HK-2 (cell line): Measurements from ENCODE around the gene CNIH3.

Experiments used
- DNase-seq: peaks from one replicate; pipeline ENCODE4 v3.0.0-alpha.2; 2018; ENCODE audit not compliant: unreplicated experiment

The CNIH3 gene

DNA sequence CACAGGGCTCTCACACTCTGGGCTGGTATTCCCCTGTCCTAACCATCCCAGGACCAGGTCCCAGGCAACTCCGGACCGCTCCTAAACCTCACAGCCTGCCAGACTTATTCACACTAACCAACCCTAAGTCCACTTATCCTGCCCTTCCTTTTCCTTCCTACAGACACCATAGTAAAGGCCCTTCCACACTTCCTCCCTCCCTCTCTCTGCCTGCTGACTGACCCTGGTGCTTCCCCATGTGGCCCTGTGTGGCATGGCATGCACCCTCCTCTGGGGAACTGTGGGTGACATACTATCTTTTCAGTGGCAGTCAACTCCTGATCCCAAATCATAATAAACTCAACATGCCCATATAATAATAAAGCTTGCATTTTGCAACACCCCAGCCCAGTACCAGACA lies 158.3 kb downstream of the CNIH3 start:
- DNase-seq = peak; percentile 9

DNA sequence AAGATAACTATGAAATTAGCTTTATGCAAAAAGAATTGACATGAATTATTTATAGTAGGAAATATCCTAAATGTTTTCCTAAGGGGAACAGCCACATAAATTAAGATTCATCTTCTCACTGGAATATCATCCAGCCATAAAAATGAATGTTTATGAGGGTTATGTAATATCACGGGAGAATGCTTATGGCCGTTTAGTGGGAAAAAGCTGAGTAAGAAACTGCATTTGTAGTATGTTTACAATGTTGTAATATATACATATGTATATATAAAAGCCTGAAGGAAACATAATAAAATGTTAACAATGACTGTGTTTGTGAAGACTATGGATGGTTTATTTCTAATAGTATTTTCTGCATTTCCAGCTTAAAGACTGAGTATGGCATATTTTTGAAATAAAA lies 161.1 kb downstream of the CNIH3 start:
- DNase-seq = no peak

DNA sequence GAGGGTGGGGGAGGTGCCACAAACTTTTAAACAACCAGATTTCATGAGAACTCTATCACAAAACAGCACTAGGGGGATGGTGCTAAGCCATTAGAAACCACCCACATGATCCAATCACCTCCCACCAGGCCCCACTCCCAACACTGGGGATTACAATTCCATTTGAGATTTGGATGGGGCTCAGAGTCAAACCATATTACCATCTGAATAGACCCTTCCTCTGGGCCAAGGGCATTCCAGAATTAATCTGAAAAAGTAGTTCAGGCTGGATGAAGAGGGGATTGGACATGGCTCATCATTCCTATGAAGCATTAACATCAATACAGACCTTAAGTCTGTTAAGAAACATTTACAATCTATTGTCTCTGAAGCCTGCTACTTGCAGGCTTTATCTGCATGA lies 163.4 kb downstream of the CNIH3 start:
- no peak for DNase-seq

DNA sequence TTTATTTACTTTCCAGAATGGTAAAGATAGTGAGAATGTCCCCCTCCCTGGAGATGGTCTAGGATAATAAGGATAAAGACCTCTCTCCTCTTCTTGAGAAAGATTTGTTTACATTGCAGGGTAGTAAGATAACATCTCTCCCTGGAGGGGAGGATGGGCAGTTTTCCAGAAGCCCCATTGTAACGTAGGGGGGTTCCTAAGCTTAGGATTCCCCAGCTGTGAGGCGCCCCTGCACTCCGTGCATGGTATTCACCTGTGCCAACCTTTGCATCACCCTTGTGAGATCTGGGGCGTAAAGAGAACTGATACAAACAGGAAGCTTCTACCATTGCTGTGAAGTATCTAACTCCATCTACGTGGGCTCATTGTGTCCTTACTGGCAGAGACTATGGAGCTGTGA lies 164.6 kb downstream of the CNIH3 start:
- no peak for DNase-seq

DNA sequence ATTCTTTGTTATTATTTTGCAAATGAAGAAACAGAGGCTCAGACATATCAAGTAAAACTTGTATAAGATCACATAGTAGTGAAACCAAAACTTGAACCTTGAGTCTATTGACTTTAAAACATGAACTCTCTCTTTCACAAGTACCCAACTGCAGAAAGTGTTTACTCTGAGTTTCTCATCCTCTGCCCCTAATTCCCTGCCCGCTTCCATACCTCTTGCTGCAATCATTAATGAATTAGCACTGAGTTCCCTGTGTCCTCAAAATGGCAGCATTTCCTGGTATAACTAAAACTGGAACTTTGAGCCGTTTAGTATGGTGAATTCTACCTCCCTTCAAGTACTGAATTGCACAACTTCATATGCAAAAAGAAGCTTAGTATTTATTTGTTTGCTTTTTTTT lies 165.7 kb downstream of the CNIH3 start:
- no peak for DNase-seq

DNA sequence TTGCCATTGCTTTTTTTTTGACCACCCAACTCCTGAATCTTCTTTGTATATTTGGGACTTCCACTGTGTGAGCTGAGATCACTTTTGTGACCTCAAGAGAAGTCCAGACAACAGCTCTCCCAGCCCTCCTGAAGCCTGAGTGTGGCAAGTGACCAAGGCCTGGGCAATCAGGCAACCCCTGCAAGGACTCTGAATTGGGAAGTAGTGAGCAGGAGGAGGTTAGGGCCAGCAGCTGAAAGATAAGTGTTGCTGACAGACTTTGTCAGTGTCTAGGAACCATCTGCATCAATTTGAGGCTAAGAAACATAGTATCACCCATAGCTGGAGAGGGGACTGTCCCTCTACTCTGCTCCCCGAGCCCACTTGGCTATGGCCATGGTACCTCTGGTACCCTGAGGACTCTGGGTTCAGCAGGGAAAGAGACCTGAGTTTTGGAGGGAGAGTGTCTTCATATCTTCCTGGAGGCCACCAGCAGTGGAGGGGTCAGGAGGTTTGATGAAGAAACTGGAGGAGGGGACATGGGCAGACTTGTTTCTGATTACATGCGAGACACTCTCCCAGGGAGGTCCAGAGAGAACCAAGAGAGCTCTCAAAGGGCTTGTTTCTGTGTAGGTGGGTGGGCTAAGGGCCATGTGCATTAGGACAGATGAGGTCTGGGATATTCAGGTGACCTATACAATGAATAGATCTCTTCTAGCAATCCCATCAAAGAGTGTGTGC lies 166.3 kb downstream of the CNIH3 start:
- DNase-seq = no peak

DNA sequence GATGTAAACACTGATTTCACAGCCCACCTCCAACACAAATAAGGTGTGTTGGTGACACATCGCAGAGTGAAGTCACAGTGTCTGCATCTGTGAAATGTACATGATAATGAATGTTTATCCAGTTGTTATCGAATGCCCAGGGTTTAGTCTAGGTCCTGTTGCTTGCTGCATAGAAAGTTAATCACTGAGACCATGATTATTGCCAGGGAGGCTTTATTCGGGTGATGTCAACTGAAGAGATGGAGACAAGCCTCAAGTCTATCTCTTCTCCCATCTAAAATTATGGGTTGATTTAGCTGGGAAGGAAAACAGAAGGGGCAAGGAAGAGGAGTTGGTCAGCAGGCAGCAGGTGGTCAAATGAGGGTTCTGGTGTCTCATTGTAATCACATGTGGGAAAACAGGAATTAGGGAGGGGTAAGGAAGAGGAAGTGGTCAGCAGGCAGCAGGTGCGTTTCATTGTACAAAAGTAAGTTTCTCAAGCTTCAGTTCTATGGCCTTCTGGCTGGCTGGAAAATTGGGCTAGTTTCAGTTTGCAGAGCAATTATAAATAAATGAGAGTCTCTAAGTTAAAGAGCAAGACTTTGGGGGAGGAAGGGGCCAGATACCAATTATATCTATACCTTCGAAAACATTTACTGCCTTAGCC lies 167.0 kb downstream of the CNIH3 start:
- no peak for DNase-seq

DNA sequence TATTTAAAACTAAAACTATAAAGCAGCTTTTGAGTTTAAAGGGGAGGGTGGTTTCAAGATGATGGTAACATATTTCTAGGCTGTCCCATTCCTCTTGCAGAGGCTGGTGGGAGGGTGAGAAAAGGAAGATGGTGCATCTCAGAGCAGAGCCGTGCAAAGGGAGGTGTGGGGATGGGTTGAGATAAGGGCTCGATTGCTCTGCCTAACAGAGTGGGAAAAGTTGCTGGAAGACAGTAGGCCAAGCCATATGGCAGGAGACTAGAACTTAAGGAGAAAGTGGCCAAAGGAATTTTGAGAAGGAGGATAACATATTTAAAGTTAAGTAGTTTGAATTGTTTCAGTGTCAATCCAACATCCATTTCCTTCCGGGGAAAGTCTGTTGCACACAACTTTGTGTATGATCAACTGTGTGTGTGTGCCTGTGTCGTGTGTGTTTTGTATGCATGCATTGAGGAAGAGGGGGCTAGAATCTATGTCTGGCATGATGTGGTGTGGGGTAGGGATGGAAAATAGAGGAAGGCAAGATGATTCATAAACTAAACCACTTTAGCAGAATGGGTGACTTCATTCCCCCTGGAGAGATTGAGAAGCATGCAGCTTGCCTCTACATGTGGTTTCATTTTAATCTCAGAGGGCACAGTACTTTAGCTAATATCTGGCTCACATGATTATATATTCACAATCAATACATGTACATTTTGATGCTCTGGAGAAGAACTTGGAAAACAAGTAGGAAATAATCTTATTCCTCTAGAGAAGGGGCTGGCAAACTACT lies 168.3 kb downstream of the CNIH3 start:
- no peak for DNase-seq

DNA sequence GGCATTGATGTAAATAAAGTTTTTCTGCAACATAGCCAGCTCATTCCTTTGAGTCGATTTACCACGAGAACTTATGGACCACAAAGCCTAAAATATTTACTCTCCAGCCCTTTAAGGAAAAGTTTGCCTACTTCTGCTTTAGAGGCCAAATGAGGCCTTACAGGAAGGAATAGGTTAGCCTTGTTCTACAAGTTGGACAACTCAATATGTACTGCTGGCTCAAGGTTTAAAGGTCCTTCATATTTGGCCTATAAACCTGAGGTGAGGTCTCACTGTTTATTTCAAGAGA lies 168.9 kb downstream of the CNIH3 start:
- no peak for DNase-seq

DNA sequence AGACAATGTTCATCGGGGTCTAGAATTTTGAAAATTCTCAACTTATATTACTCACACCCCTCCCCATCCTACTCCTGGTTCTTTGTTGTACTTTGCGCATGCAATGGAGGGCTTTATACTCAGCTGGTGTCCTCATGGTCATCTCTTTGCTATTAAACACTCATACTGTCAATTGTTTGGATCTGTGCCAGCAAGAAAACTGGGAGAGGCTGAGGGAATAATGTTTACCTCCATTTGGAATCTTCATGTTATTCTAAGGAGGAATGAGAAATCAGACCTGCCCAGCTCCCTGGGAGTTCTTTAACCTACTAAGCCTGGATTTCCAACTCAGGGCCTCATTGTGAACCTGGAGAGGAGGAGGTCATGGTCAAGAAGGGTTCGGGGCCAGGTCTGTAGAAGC lies 169.5 kb downstream of the CNIH3 start:
- DNase-seq = no peak

DNA sequence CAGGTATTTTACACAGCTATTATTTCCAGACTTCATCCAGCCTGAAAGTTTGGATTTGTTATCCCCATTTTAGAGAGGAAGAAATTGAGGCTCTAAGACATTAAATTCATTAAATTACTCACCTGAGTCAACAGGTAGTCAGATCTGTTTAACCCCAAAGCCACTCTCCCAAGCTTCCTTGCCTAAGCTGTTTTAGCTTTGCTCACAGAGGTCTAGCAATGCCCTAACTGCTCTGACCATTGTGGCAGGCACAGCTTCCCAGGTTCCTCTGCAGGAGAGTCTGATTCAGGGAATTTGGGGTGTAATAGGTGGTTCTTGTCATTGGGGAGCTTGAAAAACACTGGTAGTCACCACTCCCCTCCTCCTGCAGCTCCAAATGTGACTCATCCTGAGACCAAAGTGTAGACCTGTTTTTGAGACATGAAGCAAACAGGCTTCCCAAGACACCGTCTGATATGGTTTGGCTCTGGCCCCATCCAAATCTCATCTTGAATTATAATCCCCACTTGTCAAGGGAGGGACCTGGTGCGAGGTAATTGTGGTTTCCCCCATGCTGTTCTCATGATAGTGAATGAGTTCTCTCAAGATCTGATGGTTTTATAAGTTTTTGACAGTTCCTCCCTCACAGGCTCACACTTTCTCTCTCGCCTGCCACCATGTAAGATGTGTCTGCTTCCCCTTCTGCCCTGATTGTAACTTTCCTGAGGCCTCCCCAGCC lies 170.6 kb downstream of the CNIH3 start:
- DNase-seq = no peak

DNA sequence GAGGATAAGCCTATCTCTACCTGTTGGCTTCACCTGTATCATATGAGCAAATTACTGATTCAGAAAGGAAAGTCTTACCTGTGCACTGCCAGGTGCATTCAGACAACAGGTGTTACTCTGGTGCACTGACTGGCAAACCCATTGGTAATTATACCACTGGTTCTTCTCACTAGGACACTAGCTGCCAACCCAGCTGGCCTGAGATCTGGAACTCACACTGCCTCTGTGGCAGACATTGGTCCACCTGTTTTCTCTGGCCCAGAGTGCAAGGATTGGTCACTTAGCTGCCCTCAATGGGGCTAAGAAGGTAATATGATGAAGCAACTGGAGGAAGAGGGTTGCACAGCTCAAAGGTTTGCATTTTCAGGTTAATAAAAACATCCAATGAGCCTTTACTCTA lies 173.2 kb downstream of the CNIH3 start:
- DNase-seq = no peak
